Epithelial cell of esophagus (primary cell): ENCODE measurements around the gene TMCO4.

ENCODE experiments used
- DNase-seq: peaks from one replicate; pipeline ENCODE4 v3.0.0; 2010; ENCODE audit warnings: low read depth
- H3K4me3 ChIP-seq: 2 replicates; pipeline ENCODE4 v1.5.1; 2011; ENCODE audit warnings: mild to moderate bottlenecking, low read length, control low read depth
- TF ChIP-seq, protein P1 (sequence below): IDR thresholded peaks from 2 replicates; pipeline ENCODE4 v1.5.1; 2011; ENCODE audit warnings: low read depth, mild to moderate bottlenecking, low read length, control low read depth, inconsistent platforms; ENCODE audit not compliant: insufficient read depth; ENCODE audit errors: missing control alignments

Gene TMCO4

DNA sequence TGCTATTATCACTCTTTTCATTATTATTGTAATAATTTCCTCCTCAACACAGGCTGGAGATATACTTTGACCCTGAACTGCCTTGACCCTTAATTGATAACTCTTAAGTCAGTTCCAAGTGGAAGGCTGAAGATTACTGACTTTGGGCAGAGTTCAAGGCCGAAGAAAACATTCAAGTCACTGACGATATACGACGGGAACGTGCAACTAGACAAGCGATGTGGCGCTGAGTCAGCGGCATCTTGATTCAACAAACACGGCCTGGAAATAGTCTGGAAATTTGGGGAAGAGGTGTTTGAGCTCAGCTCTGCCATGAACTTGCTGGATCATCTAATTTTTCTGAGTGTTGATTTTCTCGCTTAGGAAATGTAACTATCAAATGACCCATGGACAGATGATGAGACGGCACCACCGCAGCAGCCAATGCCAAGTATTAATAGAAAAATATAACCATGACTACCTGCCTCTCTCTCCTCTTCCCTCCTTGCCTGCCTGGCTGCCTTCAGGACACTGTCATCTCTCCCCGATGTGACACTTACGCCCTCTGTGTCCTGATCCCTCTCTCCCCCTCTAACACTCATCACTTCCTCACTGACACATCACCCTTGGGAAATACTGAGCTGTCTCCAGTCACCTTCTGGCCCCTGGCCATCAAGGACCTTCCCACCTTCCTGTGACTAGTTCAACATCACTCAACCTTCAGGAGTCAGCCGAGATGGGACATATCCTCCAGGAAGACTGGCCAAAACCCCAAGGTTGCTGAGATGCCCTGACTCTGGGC is 49.4 kb downstream of the TMCO4 start:
- DNase-seq: peak; percentile 57

DNA sequence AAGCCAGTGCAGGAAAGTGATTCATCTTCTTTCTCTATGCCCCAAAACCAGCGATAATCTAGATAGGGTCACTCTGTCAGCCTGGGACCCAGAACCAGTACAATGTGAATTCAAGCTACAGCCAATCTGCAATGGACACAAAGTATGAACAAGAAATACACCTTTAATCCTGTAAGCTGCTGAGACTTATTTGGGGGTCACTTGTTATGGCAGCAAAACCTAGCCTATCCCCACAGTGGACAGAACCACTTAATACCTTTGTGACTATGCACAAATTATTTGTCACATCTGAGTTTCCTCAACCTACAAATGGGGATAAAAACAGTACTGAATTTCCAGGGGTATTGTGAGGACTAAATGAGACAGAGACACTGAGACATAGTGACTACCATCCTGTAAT is 50.0 kb downstream of the TMCO4 start:
- DNase-seq: no peak
- H3K4me3 ChIP-seq: no peak overlapping the region
- TF ChIP-seq, protein P1, sequence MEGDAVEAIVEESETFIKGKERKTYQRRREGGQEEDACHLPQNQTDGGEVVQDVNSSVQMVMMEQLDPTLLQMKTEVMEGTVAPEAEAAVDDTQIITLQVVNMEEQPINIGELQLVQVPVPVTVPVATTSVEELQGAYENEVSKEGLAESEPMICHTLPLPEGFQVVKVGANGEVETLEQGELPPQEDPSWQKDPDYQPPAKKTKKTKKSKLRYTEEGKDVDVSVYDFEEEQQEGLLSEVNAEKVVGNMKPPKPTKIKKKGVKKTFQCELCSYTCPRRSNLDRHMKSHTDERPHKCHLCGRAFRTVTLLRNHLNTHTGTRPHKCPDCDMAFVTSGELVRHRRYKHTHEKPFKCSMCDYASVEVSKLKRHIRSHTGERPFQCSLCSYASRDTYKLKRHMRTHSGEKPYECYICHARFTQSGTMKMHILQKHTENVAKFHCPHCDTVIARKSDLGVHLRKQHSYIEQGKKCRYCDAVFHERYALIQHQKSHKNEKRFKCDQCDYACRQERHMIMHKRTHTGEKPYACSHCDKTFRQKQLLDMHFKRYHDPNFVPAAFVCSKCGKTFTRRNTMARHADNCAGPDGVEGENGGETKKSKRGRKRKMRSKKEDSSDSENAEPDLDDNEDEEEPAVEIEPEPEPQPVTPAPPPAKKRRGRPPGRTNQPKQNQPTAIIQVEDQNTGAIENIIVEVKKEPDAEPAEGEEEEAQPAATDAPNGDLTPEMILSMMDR: no peak

More for the DNA sequence above, 49.4 kb downstream of the TMCO4 start:
- no peak overlapping the region for H3K4me3 ChIP-seq
- TF ChIP-seq, protein P1: no peak

DNA sequence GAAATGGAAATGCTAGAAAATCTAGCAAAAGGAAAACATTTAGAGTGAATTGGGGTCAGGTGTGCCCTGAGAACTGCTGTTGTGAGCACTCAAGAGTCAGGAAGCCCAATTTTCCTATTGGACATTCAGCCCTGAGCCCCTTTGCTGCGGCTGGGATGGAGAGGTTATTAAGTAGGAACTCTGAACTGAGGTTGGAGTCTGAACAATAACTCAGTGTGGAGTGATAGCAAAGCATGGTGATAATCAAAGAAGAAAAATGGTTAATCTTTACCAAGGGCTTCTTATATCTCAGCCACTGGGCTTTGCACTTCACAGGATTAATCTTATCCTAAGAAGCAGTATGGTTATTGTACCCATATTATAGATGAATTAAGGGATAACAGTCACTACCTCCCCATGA is 52.0 kb downstream of the TMCO4 start:
- TF ChIP-seq, protein P1: no peak
- DNase-seq: no peak
- no peak overlapping the region for H3K4me3 ChIP-seq

DNA sequence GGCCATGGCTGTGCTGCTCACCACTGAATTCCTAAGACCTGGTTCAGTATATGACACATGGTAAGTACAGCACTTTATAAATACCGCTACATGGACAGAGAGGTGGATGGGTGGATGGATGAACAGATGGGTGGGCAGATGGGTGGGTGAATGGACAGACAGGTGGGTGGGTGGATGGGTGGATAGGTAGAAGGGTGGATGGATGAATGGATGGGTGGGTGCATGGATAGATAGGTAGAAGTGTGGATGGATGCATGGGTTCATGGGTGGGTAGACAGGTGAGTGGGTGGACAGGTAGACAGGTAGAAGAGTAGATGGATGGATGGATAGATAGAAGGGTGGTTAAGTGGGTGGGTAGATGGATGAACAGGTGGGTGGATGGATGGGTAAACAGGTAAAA is 54.8 kb downstream of the TMCO4 start:
- DNase-seq: no peak
- H3K4me3 ChIP-seq: no peak overlapping the region
- TF ChIP-seq, protein P1: no peak

DNA sequence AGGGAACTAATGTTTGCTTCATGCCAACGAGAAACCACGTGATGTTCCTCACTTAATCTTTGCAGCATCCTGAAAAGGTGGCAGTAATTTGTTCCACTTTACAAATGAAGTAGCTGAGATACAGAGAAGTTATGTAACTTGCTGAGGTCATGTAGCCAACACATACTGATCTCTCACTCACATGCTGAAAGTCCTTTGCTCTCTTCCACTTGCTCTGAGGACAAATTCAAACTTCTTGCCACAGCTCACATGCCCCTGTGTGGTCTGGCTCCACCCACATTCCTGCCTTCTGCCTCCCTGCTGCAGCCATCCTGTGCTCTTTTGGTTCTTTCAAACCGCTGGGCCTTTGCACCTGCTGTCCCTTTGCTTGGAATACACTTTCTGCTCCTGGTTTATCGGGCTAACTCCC is 55.4 kb downstream of the TMCO4 start:
- H3K4me3 ChIP-seq: no peak overlapping the region
- TF ChIP-seq, protein P1: no peak
- DNase-seq: no peak

DNA sequence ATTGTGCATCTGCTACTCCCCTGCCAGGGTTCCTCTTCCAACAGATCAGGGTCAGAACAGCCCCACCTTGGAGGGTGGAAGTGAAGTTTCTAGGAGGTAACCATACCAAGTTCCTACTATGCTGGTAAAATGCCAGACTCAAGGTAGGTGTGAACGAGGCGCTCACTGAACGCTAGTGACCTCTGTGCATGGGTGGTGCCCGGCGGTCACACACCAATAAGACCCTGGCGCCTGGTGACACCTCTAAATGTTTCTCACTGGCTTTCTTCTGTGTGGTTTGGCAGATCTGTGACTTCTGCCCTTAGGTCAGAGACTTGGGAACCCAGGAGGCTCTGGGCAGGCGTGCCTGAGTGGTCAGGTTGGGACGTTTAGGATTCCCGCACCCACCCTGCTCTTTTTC is 55.9 kb downstream of the TMCO4 start:
- DNase-seq: no peak
- TF ChIP-seq, protein P1: no peak
- no peak overlapping the region for H3K4me3 ChIP-seq

DNA sequence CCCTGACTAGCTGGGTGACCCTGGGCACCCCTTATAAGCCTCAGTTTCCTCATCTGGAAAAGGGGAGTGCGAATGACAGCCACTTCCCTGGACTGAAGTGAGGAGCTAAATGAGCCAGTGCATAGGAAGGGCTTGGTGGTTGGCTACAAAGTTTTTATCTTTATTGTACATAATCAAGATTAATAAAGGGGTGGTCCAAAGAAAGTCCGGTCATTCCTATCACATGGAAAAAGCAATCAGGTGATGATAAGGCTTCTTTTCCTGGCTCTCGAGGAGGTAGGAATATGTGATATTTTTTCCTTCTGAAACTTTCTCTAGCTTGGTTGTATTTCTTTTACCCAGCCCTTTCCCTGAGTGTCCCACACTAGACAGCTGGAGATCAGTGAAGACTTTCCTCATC is 56.5 kb downstream of the TMCO4 start:
- no peak for DNase-seq
- TF ChIP-seq, protein P1: no peak
- no peak overlapping the region for H3K4me3 ChIP-seq
